Endothelial cell of umbilical vein (primary cell): ENCODE measurements around the gene CHRNA1.

Experiments used
- EZH2 ChIP-seq: IDR thresholded peaks from 2 replicates; pipeline ENCODE4 v1.6.1; 2012; ENCODE audit warnings: borderline replicate concordance, low read depth, mild to moderate bottlenecking, moderate library complexity, low read length, inconsistent platforms; ENCODE audit not compliant: severe bottlenecking
- JUN ChIP-seq: IDR thresholded peaks from 2 replicates; pipeline ENCODE4 v1.6.1; 2011; ENCODE audit warnings: borderline replicate concordance, low read depth; ENCODE audit not compliant: insufficient read length, insufficient read depth
- MAX ChIP-seq: IDR thresholded peaks from 2 replicates; pipeline ENCODE4 v1.6.1; 2011; ENCODE audit not compliant: insufficient read depth, insufficient read length
- MYC ChIP-seq: IDR thresholded peaks from one replicate; pipeline ENCODE4 v1.6.1; 2011; ENCODE audit warnings: mild to moderate bottlenecking, low read depth, low read length
- POLR2A ChIP-seq: IDR thresholded peaks from 2 replicates; pipeline ENCODE4 v1.6.1; 2012; ENCODE audit warnings: low read depth, mild to moderate bottlenecking, control low read depth, low read length
- POLR2AphosphoS5 ChIP-seq: IDR thresholded peaks from 2 replicates; pipeline ENCODE4 v1.6.1; 2012; ENCODE audit warnings: low read depth, mild to moderate bottlenecking, control low read depth, low read length, moderate library complexity; ENCODE audit not compliant: insufficient read depth
- TF ChIP-seq, protein P1 (sequence below), 2 donors: IDR thresholded peaks; 1 replicate in 1 of 2; 2 replicates in 1 of 2; pipeline ENCODE4 v1.5.1; 2011; ENCODE audit warnings: low read length in 2 of 2, mild to moderate bottlenecking in 2 of 2, moderate library complexity in 2 of 2, control low read depth in 1 of 2, inconsistent platforms in 1 of 2, low read depth in 1 of 2; ENCODE audit not compliant: insufficient read depth in 1 of 2; ENCODE audit errors: extremely low read depth in 1 of 2

DNA sequence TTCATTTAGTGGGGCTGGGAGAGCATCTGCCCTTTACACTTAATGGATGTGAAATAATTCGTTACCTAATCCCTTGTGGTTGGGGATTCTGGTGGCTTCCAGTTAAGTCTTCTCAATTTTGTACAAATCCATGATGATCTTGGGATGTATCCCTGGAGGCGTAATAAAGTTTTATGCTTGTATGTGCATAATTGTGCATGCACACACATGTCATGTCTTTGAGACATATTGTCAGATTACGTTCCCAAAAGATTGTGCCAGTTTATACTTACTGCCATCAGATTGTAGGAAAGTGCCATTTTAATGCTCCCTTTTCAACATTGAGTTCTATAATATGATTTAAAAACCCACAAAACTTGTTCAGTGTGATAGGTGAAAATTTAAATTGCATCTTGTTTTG, 60.8 kb downstream of the CHRNA1 start:
- TF ChIP-seq, protein P1, sequence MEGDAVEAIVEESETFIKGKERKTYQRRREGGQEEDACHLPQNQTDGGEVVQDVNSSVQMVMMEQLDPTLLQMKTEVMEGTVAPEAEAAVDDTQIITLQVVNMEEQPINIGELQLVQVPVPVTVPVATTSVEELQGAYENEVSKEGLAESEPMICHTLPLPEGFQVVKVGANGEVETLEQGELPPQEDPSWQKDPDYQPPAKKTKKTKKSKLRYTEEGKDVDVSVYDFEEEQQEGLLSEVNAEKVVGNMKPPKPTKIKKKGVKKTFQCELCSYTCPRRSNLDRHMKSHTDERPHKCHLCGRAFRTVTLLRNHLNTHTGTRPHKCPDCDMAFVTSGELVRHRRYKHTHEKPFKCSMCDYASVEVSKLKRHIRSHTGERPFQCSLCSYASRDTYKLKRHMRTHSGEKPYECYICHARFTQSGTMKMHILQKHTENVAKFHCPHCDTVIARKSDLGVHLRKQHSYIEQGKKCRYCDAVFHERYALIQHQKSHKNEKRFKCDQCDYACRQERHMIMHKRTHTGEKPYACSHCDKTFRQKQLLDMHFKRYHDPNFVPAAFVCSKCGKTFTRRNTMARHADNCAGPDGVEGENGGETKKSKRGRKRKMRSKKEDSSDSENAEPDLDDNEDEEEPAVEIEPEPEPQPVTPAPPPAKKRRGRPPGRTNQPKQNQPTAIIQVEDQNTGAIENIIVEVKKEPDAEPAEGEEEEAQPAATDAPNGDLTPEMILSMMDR (IDR thresholded peaks at IDR 0.05; ENCODE audit: extremely low read depth in 1 of 2, insufficient read depth in 1 of 2, low read depth in 1 of 2, low read length in 2 of 2), result no peak
- TF ChIP-seq EZH2 (no peak), JUN (no peak), MAX (no peak), POLR2A (no peak), MYC (no peak), POLR2AphosphoS5 (no peak)
